Measurements from ENCODE around the gene FOSL2. TPM values are rescaled to one million over a fixed set of nuclear protein-coding genes. Genes with fewer than 3 reads are reported as not detected.

Gene FOSL2
- total and polyA plus RNA-seq, 10 donors = 3.2 to 134 (median 91.2) TPM

DNA sequence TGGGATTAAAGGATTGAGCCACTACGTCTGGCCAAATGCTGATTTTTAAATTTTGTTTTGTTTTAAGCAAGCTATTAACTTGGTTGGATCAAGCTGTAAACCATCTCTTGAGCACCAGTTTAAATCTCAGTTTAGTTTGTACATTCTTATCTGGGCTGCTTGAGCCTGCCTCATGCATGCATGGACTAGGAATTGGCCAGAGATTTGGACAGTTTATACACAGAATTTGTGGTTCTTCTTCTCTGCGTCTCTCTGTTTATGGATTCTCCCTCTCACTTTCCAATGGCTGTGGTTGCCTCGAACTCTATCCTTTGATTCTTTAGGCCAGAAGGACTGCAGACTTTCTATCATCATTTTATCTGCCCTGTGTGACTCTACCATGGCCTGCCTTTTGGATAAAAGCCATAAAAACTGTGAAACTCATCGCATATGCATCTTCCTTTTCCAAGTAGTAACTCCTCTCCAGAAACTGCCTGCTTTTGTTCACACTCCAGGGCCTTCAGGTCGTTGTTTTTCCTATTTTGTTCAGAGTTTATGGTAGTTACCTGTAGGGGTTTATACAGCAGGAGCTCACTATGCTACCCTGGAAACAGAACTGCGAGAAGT is 70.7 kb downstream of the FOSL2 start:
- TF ChIP-seq, protein P1, sequence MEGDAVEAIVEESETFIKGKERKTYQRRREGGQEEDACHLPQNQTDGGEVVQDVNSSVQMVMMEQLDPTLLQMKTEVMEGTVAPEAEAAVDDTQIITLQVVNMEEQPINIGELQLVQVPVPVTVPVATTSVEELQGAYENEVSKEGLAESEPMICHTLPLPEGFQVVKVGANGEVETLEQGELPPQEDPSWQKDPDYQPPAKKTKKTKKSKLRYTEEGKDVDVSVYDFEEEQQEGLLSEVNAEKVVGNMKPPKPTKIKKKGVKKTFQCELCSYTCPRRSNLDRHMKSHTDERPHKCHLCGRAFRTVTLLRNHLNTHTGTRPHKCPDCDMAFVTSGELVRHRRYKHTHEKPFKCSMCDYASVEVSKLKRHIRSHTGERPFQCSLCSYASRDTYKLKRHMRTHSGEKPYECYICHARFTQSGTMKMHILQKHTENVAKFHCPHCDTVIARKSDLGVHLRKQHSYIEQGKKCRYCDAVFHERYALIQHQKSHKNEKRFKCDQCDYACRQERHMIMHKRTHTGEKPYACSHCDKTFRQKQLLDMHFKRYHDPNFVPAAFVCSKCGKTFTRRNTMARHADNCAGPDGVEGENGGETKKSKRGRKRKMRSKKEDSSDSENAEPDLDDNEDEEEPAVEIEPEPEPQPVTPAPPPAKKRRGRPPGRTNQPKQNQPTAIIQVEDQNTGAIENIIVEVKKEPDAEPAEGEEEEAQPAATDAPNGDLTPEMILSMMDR (IDR thresholded peaks at IDR 0.05 in 8 of 11, conservative IDR thresholded peaks at IDR 0.05 in 3 of 11) = no peak
- TF ChIP-seq POLR2AphosphoS5 (IDR thresholded peaks at IDR 0.05) (no peak), POLR2A (IDR thresholded peaks at IDR 0.05) (no peak)
- no peaks in the 10 kb centered on the region for H3K36me3 ChIP-seq
- H3K4me3 ChIP-seq = peak overlapping the region in 1 of 8 donors; percentile 14
- H3K9me3 ChIP-seq = peaks cover 0 to 18% (median 7%) of the 10 kb centered on the region in 8 donors
- peak overlapping the region in 7 of 8 donors; percentile 21 to 89 (median 81) for H3K27ac ChIP-seq
- H3K27me3 ChIP-seq (replicated peaks in 1 of 7) = no peaks in the 10 kb centered on the region
- intact Hi-C loops (cut with DNase I; ENCODE audit: low total_unique reads) = no loop called here
- peaks cover 0 to 20% (median 0%) of the 10 kb centered on the region in 6 donors for H3K4me1 ChIP-seq
- WGBS, 5 donors = 57 to 82% (median 67%) methylated on average over 6 of the region's 6 CpGs
- no peak for DNase-seq

DNA sequence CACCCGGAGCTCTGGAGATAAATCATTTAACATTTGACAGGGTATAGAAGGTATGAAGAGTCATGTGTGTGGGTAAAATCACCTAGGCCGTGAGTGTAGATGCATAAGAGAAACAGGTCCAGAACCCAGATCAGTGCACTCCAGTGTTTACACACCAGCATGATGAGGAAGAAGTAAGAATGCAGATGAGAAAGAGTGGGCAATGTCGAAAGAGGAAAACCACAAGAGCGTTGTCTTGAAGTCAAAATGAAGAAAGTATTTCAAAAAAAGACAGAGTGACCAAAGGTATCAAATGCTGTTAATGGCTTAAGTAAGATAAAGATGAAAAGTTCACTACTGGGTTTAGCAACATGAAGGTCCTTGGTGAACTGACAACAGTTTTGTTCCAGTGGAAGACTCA is 71.2 kb downstream of the FOSL2 start:
- no peak for DNase-seq
- no peaks in the 10 kb centered on the region for H3K27me3 ChIP-seq (replicated peaks in 1 of 7)
- peaks cover 0 to 20% (median 0%) of the 10 kb centered on the region in 6 donors for H3K4me1 ChIP-seq
- TF ChIP-seq POLR2A (IDR thresholded peaks at IDR 0.05) (no peak), POLR2AphosphoS5 (IDR thresholded peaks at IDR 0.05) (peak in 1 of 3 donors; percentile 29)
- peak overlapping the region in 7 of 8 donors; percentile 21 to 89 (median 81) for H3K27ac ChIP-seq
- WGBS, 5 donors = 38 to 56% (median 49%) methylated on average over 4 of the region's 4 CpGs
- intact Hi-C loops (cut with DNase I; ENCODE audit: low total_unique reads) = no loop called here
- H3K9me3 ChIP-seq = peaks cover 0 to 18% (median 7%) of the 10 kb centered on the region in 8 donors
- H3K36me3 ChIP-seq = no peaks in the 10 kb centered on the region
- H3K4me3 ChIP-seq = peak overlapping the region in 1 of 8 donors; percentile 14

DNA sequence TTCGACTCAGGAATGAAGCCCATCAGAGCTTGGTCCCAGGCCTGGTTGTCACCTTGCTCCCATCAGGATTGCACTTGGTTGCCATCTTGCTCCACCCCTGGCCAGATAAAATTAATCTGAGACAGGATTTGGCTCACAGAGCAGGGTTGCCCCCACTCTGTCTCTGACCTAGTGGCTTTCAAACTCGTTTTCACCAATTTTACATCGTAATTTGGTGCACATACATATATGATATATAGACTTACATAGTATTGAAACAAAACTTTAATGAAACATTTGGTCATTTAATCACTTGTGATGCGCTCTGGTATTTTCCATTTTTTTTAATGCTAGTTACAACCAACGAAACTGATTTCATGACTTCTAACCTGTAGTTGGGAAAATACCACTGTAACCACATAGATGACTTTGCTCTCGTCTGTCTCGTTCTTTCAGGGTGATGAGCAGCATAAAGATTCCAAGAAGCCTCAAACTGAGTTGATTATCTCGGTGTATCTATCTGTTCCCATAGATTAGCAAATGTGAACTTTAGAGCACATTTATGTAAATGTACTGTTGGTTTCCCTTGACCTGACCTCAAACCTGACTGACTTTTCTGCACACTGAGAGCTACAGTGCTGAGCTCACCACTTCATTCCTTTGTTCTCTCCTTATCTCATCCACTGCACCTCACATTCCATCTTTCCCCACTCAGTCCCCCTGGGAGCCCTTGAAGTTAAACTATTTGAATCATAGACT is 72.7 kb downstream of the FOSL2 start:
- no peak for TF ChIP-seq POLR2A (IDR thresholded peaks at IDR 0.05)
- TF ChIP-seq, protein P1 (IDR thresholded peaks at IDR 0.05 in 8 of 11, conservative IDR thresholded peaks at IDR 0.05 in 3 of 11) = no peak
- TF ChIP-seq POLR2AphosphoS5 (IDR thresholded peaks at IDR 0.05) = no peak
- peaks cover 0 to 32% (median 4%) of the 10 kb centered on the region in 6 donors for H3K4me1 ChIP-seq
- intact Hi-C loops (cut with DNase I; ENCODE audit: low total_unique reads) = no loop called here
- peaks cover 0 to 18% (median 7%) of the 10 kb centered on the region in 8 donors for H3K9me3 ChIP-seq
- WGBS, 5 donors = 51 to 64% (median 57%) methylated on average over 8 of the region's 8 CpGs
- H3K27ac ChIP-seq = peak overlapping the region in 5 of 8 donors; percentile 69 to 89 (median 83)
- no peaks in the 10 kb centered on the region for H3K36me3 ChIP-seq
- no peak for DNase-seq
- no peaks in the 10 kb centered on the region for H3K27me3 ChIP-seq (replicated peaks in 1 of 7)
- H3K4me3 ChIP-seq = peak overlapping the region in 1 of 8 donors; percentile 14

Small RNAs within 50 kb of the gene (small RNA-seq; reads per million reads assigned to genes)
- gene AC104695.3 (0 reads per million in 4 donors), gene SNRPGP7 (0 reads per million in 4 donors)

Other genes starting within 250 kb of the FOSL2 start
- 10 to 100 TPM; 11.1 to 45.7 (median 19.5) TPM for gene PLB1, start 103.2 kb downstream of the FOSL2 start, total RNA-seq
- gene PLB1, start 103.2 kb downstream of the FOSL2 start, polyA plus RNA-seq = 1 to 10 TPM; 3.8 to 4.5 (median 3.8) TPM

All from spleen (tissue), 11 donors.